PC-3 (cell line): ENCODE data around the gene CGB8.

Experiments
- CTCF ChIP-seq: fragments of 300-600 bp; sonication (generic); conservative IDR thresholded peaks from 2 replicates; pipeline ENCODE4 v1.5.1; 2017; ENCODE audit warnings: antibody characterized with exemption, low read depth, mild to moderate bottlenecking, low read length
- EZH2 ChIP-seq: fragments of 300-600 bp; sonication (generic); IDR thresholded peaks from one replicate; pipeline ENCODE4 v1.6.1; 2017; ENCODE audit warnings: antibody characterized with exemption, mild to moderate bottlenecking, low read length; ENCODE audit not compliant: unreplicated experiment

- TF ChIP-seq CTCF: no peak
- no peak for TF ChIP-seq EZH2
These were observed 12.5 kb upstream of the CGB8 start for GRCh38 chr19:49061445-49061844.
